CD4-positive, alpha-beta T cell treated with Interleukin-4 for 1 hour (primary cell): Measurements from ENCODE around the gene CD44.
A peak's percentile ranks its signal among the peaks of the same experiment; 100 is the strongest.

ENCODE experiments used
- DNase-seq, 2 donors: peaks; one replicate each; pipeline ENCODE4 v3.0.0-alpha.2; 2020 to 2022

The CD44 gene

DNA sequence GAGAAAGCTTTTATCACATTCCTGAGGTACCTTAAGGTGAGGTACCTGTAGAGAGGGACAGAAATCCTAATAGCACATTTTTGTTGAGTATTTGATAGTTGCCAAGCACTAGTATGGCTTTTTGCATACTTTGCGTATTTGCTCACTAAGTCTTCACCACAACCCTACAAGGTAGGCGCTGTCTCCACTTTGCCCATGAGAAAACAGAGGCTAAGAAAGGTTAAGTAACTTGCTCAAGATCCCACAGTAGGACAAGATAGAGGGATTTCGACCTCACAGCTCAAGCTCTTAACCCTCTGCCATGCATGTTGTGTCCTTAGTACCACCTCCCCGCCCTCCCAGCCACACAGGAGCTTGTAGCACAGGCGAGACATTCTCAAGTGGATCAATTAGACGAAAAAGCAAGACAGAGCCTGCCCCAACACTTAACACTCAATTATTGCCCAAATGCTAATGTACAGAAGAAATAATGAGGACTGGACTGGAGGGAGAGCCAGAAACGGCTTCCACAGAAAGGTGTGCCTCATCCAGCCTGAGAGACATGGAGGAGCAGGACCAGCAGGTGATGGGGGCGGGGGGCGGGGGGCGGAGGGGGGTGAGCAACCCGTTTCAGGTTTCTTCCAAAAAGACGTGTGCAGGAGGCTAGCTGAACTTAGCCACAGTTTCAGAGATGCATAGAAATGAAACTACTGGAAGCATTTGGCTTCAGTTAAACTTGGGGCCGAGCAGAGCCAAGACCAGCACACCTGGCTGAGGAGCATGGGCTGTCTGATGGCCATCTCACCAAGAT is 26.7 kb upstream of the CD44 start:
- DNase-seq = no peak

DNA sequence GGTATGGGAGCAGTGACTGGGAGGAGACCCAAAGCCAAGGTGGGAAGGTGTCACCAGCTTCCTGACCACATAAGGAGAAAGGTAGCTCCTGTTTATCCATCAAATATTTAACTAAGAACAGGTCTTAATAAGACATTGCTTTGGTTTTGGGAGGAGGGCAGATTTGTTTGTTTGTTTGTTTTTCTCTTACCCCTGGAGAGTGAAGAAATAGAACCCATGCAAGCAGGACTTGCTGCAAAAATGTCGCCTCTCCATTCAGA is 26.2 kb upstream of the CD44 start:
- no peak for DNase-seq

DNA sequence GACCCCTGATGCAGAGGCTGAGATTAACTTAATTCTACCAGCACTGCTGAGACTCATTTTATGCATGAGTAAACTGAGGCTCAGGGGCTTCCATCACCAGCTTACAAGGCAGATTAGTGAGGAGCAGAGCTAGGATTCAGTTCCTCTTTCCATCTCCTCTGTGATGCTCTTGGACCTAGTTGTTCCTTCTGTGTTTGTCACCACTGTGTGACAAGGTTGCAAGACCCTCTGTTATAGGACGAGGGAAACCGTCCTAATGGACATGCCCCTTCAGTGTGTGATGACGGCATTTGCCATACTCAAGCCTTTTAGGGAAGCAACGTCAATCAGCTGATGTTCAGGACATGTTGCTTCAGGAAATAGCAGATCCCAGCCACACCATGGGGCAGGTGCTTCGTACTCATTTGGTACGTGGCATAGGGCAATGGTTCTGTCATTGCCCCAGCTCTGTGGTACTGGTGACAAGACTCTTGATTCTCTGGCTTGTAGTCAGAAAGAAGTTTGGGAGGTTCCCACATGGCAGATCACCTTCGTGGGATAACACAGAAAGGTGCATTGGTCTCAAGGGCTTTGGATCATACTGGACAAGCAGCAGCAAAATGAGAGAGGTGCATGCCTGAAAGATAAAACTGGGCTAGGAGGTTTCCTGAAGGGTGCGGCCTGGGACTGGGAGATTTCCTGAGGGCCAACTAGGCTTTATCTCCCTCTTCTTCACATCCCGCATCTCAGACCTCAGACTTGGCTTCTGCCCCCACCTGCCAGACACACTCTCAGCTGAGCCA is 23.9 kb upstream of the CD44 start:
- no peak for DNase-seq

DNA sequence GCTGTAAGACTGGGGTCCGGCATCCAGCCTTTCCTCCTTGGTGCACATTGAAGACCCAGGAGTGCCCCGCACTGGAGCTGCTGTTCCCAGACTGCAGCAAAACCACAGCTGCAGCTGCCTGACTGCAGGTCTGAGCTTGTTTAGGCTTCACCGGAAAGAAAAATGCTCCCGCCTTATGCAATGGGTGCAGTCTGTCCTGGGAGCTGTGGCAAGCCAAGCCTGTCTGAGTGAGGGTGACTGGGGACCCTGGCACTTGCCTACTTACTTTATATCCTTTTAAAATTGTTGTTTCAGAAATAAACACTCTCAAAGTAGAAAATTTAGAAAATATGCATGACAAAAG is 23.3 kb upstream of the CD44 start:
- no peak for DNase-seq

DNA sequence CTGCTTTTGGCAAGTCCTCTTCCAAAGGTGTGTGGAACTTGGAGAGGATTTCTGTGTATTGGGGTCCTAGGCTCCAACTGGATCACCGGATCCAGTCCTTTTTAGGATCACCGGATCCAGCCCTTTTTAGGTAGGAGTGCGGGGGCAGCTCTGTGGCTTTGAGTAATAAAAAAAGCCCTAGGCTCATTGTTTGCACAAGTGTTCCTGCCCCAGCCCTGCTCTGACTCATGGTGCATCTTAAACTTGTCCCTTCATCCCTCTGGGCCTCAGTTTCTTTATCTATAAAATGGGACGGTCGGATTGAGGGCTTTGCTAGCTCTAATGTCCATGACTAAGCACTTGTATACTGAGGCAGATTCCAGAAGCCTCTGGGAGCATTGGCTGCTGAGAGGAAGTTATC is 22.7 kb upstream of the CD44 start:
- no peak for DNase-seq

DNA sequence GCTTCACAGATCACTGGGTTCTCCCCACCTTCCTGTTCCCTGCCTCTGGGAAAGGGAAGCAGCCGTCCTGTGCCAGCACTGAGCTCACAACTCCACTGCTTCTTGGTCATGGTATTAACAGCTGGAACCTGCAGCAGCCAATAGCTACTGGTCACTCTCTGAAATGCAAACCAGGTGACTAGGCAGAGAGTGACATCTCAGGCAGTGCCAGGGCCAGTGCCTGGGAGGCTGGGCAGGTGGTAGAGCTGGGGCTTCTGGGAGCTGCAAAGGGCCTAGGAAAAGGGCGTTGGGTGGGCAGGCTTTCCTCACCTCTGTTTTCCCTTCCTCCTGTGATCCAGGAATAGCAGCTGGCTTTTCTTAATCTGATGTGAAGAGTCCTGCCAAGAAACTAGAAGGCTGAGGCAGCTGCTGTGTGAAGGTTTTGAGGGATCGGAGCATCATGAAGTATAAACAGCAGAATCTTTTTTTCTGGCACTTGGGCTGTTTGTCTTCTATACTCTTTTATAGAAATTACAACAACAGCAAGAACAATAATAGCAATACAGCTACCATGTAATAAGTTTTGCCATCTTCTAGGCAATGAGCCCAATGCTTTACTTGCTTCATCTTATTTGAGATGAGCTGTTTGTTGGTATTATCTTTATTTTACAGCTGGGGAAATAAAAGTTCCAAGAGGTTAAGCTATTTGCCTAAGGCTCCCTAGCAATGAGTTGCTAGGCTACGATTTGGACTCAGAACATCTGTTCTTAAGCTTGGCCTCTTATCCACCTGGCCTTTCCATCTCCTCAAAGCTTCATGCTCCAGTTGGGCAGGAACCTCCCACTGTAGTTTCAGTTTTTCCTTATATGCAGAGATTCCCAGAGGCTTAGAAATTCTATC is 22.0 kb upstream of the CD44 start:
- no peak for DNase-seq

DNA sequence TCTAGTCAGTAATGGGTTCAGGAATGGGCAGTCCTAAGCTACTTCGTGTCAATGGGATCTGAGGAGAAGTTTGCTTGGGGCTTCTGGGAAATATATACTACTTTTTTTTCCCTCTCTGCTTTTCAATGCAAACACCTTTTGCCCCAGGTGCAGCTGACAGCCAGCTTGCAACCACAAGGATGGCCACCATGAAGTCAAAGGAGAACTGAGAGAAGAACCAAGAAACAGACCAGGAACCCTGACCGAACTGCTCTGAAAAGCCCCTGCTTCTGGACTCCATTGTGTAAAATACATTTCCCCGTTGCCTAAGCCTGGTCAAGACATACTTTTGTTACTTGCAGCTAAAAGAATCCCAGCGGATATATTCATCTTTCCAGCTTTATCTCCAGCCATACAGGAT is 20.1 kb upstream of the CD44 start:
- DNase-seq = peak in 1 of 2 donors; percentile 34

DNA sequence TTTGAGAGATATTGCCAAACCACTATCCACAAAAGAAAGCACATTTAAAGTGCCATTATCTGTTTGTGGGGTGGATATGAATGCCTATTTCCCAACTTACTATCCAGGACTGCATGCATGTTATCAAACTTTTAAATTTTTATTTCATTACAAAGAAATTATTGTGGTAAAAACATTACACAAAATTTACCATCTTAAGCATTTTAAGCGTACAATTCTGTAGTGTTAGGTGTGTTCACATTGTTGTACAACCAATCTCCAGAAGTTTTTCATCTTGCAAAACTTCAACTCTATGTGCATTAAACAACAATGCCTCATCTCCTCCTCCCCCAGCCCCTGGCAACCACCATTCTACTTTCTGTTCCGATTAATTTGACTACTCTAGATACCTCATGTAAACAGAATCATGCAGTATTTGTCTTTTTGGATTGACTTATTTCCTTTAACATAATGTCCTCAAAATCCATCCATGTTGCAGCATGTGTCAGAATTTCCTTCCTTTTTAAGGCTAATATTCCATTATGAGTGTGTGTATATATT is 17.6 kb upstream of the CD44 start:
- no peak for DNase-seq

DNA sequence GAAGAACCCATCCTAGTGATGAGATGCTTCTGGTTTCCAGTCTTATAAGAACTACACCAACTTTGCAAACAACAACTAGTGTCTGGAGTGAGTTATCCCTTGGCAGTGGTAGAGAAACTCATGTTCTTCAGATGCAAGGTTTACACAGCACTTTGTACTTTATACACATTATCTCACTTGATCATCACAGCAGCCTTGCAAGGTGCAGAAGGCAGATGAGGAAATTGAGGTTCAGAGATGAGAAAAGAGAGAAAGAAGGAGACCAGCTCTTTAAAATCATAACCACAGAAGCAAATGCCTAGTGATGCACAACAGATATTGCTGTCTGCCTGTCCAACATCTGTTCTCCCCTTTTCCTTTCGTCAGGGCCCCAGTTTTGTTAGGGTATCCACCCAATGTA is 16.7 kb upstream of the CD44 start:
- peak in 1 of 2 donors; percentile 49 for DNase-seq

DNA sequence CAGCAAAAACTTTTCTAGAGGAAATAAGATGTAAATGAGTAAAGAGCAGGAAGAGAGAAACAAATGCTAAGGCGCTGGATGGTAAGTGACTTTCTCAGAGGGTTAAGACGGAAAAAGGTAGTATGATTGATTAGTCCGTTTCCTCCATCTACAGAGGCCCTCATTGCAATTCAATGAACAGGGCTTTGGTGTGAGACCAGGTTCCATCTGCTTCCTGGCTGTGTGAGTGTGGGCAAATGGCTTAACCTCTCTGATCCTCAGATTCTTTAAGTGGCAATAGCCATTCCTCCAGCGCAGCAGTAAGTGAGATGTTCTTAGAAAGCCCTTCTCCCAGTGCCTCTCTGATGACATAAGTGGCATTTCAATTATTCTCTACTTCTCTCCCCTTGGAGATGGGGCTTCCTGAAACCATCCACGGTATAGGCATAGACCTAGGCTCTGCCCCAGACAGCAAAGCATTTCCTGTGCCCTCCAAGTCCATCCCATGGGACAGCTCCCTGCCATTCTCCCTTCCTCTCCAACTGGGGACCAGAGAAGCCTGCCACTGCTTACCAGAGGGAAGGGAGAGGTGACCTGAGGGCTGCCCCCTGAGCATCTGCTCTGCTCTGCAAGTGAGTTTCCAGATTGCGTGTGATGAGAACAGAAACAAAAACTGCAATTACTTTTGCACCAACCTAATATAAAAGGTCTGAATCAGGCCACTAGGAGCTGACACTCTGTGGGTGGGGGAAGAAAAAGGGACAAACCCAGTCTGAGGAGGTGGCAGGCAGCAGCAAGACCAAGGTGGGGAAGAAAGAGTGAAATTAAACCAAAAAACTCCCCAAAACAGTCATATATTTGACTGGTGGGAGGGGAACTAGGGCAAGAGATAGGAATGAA is 12.7 kb upstream of the CD44 start:
- DNase-seq = peak; percentile 41 to 61

DNA sequence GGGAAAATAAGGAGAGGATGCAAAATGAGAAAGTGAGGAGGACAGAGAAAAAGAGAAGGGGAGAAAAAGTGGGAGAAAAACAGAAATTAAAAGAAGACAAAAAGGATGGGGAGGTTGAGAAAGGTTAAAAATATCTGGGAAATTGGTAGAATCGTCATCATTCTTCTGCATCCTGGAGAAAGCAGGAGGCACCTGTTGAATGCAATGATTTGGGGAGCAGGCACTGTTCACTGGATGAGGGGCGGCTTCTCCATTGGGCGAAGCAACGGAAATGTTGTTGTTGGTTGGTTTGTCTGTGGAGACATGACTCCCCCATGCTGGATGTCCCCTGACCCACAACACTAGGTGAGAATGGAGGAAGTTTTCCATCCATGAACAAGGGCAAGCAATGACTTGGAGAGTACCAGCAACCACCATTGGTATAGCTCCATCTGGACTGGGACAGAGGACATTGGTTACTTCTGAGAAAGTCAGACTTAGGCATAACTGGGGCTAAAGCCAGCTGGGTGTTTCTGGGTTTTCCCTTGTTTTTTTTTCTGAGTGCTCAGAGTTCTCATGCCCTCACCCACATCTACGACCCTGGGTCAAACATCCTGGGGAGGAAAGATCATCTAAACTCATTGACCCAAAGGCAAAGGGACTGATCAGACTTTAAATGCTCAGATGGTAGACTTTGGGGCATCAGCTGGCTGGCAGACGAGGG is 11.9 kb upstream of the CD44 start:
- no peak for DNase-seq

DNA sequence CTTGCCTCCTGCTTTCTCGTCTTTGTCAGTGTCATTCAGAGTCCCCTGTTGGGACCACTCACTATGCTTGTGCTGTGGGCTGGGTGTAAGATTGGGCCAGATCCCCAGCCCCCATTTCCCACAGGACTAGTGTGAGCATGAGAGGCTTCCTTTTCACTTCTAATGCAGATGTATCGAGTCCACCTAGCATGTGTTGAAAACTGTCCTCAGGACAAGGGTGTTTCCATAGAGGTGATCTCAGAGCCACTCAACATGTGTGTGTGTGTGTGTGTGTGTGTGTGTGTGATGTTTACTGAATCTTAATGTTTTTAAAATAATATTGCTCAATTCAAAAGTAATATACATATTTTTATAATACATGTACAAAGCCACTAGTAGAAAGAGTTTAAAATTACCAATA is 11.4 kb upstream of the CD44 start:
- no peak for DNase-seq

DNA sequence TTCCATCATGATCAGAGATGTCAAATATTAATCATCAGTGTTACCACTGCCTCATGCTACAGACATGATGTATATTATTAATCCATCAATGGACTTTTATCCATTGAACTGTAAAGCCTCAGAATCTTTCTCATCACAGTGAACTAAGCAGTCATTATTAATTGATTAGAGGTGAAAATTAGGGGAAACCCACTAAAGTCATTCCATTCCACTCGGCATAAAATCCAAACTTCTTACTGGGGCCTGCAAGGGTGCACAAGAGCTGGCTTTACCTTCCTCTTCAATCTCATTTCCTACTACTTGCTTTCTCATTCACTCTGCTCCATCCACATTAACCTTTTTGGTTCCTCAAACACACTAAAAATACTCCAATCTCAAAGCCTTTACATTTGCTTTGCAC is 7.9 kb upstream of the CD44 start:
- no peak for DNase-seq

DNA sequence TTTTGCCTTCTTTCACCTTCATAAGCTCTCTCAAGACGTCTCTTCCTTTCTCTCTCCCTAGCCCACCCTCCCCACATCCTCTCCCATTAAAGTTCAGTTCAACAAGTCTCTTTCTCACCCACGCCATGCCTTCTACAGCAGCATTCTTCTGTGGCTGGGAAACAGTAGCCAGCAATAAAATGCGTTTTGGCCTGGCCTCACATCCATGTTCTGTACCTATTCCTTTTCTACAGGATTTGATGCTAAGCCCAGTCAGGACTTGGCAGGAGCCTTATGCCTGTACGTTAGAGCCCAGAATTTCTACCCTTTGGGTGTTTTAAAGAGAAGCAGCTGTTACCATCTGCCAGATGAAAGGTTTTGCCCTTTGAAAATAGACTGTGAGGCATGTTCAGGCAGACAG is 7.1 kb upstream of the CD44 start:
- no peak for DNase-seq

DNA sequence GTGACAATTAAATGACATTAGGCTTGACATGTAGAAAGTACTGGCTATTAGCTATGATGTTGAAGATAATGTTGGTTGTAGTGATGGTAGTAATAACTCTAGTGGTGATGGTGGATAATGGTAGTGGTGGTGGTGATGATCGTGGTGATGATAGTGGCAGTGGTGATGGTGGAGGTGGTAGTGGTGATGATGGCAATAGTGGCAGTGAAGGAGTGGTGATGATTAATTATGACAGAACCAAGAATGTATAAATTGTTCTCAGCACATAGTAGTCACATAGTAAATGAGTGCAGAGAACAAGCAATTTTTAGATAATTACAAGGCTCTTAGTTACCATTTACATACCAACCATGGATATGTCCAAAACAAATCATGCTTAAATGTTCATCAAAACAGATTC is 5.3 kb upstream of the CD44 start:
- DNase-seq = no peak

DNA sequence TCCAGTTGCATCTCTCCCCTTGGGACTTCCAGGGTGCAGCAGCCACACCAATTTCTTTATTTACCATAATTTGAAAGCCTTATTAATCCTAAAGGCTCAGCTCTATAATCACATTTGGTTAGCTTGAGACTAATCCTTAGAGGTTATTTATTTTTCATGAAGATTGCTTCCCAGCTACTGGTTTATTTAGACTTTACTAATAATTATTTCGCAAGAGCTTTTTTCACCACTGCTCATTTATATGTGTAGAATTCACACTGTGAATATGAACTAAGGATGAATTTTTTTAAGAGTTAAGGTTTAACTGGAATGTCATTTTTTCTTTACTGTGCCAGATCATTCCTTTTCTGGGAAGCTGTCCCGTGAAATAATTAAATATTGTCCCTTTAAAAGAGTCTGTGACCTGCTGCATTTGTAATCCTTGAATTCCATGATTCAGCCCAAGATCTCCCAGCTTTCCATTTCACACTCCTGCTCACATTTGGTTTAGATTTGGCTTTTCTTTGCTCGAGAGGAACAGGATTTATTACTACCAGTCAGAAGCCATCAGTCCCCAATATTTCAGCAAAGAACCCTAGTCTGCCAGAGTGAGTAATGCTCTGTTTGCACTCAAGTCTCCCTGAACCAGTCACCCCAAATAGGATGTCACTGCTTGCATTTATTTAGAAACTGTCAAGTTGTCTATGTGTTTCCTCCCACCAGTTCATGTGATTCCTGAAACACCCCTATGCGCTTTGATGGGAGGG is 4.4 kb upstream of the CD44 start:
- no peak for DNase-seq

DNA sequence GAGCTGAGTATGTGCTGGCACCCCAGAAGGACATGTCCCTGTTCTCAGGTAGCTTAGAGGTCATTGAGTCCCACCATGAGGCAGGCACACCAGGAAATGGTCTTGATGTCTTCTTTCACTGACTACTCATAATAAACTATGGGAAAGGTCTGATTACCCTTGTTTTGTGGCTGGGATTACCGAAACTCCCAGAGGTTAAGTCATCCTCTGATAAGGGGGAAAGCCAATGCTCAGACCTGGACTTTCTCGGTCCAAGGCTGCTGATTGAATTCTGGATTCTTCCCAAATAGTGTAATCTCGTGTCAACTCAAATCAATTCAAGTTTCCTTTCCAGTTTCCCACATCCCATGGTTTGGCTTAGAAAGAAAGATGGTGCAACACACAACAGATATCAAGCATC is 3.7 kb upstream of the CD44 start:
- DNase-seq = no peak

DNA sequence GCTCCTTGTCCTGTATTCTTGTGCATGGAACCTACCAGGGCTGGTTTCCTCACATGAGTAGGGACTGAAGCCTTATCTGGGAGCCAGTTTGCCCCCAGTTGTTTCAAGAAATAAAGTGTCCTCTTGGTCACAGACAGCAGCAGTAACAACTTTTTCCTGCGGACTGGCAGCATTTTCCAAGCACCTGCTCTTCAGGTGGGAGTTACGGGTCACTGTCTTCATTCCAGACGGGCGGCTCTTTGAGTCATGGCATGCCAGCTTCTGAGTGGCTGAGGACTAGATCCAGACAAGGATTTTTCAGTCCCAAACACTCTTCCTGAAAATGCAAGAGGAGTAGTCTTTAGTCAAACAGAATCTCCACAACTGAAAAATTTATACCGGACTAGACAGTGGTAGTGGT is 2.7 kb upstream of the CD44 start:
- no peak for DNase-seq

DNA sequence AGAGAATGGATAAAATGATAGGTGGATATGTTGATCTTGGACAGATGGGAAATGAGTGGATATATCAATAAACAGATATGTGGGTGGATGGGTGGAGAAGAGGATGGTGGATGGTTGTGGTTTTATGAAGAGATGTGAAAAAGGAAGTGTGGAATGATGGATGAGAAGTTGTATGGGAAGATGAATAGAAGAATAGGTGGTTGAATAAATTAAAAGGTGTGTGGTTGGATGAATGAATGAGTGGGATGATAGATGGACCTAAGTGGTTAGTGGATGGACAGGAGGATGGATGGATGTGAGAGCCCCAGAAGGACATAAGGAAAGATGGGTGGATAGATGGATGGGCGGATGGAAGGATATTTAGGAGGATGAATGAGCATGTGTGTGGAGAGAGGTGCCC is 913 bp upstream of the CD44 start:
- no peak for DNase-seq

DNA sequence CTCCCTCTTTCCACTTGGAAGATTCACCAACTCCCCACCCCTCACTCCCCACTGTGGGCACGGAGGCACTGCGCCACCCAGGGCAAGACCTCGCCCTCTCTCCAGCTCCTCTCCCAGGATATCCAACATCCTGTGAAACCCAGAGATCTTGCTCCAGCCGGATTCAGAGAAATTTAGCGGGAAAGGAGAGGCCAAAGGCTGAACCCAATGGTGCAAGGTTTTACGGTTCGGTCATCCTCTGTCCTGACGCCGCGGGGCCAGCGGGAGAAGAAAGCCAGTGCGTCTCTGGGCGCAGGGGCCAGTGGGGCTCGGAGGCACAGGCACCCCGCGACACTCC is 397 bp upstream of the CD44 start:
- no peak for DNase-seq

DNA sequence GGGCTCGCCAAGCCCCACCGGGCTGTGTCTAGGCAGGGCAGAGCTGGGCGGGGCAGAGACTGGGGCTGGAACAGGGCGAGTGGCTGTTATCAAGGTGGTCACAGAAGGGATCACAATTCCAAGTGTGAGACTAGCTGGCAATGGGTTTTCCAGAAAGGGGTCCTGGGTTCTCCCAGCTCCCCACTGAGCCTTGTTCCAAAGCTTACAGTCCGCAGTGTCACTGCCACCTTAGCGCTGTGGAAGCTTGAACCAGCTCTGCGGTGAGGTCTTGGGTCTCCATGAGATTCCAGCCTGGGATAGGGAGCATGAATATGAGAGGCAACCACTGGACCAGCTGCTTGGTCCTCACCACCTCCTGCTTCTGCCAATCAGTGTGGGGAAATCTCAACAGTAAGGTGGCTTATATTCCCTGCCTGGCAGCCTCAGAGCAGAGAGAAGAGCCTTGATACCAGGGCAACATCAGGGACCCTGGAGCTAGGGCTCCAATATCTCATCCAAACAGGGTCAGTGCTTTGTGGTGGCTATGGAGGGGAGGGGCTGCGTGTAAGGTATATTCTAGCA is 831 bp downstream of the CD44 start:
- DNase-seq = peak; percentile 49 to 51
